GM12878 (cell line): ENCODE results near the gene ZNF710. TPM values are rescaled to one million over a fixed set of nuclear protein-coding genes. Genes with fewer than 3 reads are reported as not detected.

Experiments
- ATAC-seq: fragments of 200-7000 bp; cut with Tn5 transposase; 3 replicates; pipeline ENCODE4 v1.9.1; 2020; ENCODE audit warnings: mild to moderate bottlenecking, moderate library complexity
- BruUV-seq: library from RNA; stranded (reverse); fragments of 400-500 nt; replicated peaks from 2 replicates; lab custom pipeline; 2021; lab: Mats Ljungman, UMichigan
- CTCF ChIA-PET: fragments of 300-600 bp; sonication (Branson Sonifier 250); formaldehyde crosslinking; extraction: SDS; loops from one replicate; lab custom pipeline; 2021; ENCODE audit warnings: inconsistent platforms; lab: Yijun Ruan, JAX
- POLR2A ChIA-PET: fragments of 350-600 bp; formaldehyde crosslinking; extraction: SDS; loops from one replicate; lab custom pipeline; 2021; ENCODE audit warnings: inconsistent platforms; lab: Charles Lee
- RAD21 ChIA-PET: fragments of 300-600 bp; sonication (Branson Sonifier 250); formaldehyde crosslinking; loops from one replicate; lab custom pipeline; 2023; ENCODE audit warnings: antibody characterized with exemption; ENCODE audit not compliant: unreplicated experiment; lab: Charles Lee
- SMC1A ChIA-PET: fragments of 300-600 bp; sonication (Branson Sonifier 250); formaldehyde crosslinking; loops from one replicate; lab custom pipeline; 2023; ENCODE audit not compliant: unreplicated experiment, uncharacterized antibody; lab: Charles Lee
- DNase-seq: peaks from one replicate; pipeline ENCODE4 v3.0.0-alpha.2; 2011; ENCODE audit warnings: low read depth, low spot score
- FAIRE-seq: peaks from 3 replicates; lab custom pipeline; 2011; peaks lifted over from hg19 to GRCh38; lab: Jason Lieb, UNC
- H2AFZ ChIP-seq: 2 replicates; pipeline ENCODE4 v1.6.0; 2011; ENCODE audit warnings: low read depth, low read length, control low read depth; ENCODE audit not compliant: control insufficient read depth
- H3K27ac ChIP-seq: 2 replicates; pipeline ENCODE4 v1.5.1; 2011; ENCODE audit warnings: control low read depth; ENCODE audit not compliant: control insufficient read depth, insufficient read depth
- H3K27me3 ChIP-seq, 2 experiments: replicated peaks in 1 of 2; 2 replicates each; pipeline versions ENCODE4 v1.6.0 to v1.6.1; 2011; ENCODE audit warnings: low read length in 1 of 2; ENCODE audit not compliant: control insufficient read depth in 2 of 2, insufficient read depth in 2 of 2
- H3K36me3 ChIP-seq, 2 experiments: 2 replicates each; pipeline ENCODE4 v1.5.1; 2011; ENCODE audit warnings: low read length in 1 of 2; ENCODE audit not compliant: control insufficient read depth in 2 of 2, insufficient read depth in 2 of 2
- H3K4me1 ChIP-seq: 2 replicates; pipeline ENCODE4 v1.6.1; 2011; ENCODE audit warnings: mild to moderate bottlenecking, low read length, moderate library complexity, mixed read lengths; ENCODE audit not compliant: control insufficient read depth, insufficient read depth
- H3K4me2 ChIP-seq: 2 replicates; pipeline ENCODE4 v1.6.0; 2011; ENCODE audit warnings: control low read depth; ENCODE audit not compliant: control insufficient read depth, insufficient read depth
- H3K4me3 ChIP-seq: fragments of 200-600 bp; sonication (generic); 2 replicates; pipeline ENCODE4 v1.5.1; 2016
- H3K79me2 ChIP-seq: 2 replicates; pipeline ENCODE4 v1.6.0; 2011; ENCODE audit warnings: low read length; ENCODE audit not compliant: control insufficient read depth, insufficient read depth
- H3K9ac ChIP-seq: 2 replicates; pipeline ENCODE4 v1.8.0; 2011; ENCODE audit warnings: low read length, control low read depth, mixed read lengths; ENCODE audit not compliant: control insufficient read depth, insufficient read depth
- H3K9me3 ChIP-seq: replicated peaks from 3 replicates; pipeline ENCODE4 v1.5.1; 2011; ENCODE audit warnings: mild to moderate bottlenecking, low read length; ENCODE audit not compliant: control insufficient read depth, insufficient read depth
- H4K20me1 ChIP-seq: 2 replicates; pipeline ENCODE4 v1.6.0; 2011; ENCODE audit not compliant: control insufficient read depth, insufficient read depth
- CEBPZ ChIP-seq: fragments of 150-350 bp; IDR thresholded peaks from 2 replicates; pipeline ENCODE4 v1.6.1; 2016; ENCODE audit warnings: low read depth, low read length
- GABPA ChIP-seq: IDR thresholded peaks from 2 replicates; pipeline ENCODE4 v1.6.1; 2014; ENCODE audit warnings: antibody characterized with exemption, low read depth, mild to moderate bottlenecking, inconsistent platforms
- JUNB ChIP-seq: IDR thresholded peaks from 2 replicates; pipeline ENCODE4 v1.6.1; 2016; ENCODE audit warnings: antibody characterized with exemption, mild to moderate bottlenecking
- MYC ChIP-seq: IDR thresholded peaks from 2 replicates; pipeline ENCODE4 v1.6.1; 2011; ENCODE audit warnings: mild to moderate bottlenecking, low read length, moderate library complexity, inconsistent platforms; ENCODE audit not compliant: insufficient read depth, insufficient replicate concordance, insufficient read length, severe bottlenecking
- NR2C1 ChIP-seq: fragments of 450-650 bp; IDR thresholded peaks from 2 replicates; pipeline ENCODE4 v1.6.1; 2017; ENCODE audit warnings: antibody characterized with exemption, mild to moderate bottlenecking, moderate library complexity
- RAD21 ChIP-seq: IDR thresholded peaks from 2 replicates; pipeline ENCODE4 v1.6.1; 2011; ENCODE audit warnings: mild to moderate bottlenecking, low read depth, low read length, moderate library complexity; ENCODE audit not compliant: insufficient read depth
- SMAD1 ChIP-seq: fragments of 450-650 bp; IDR thresholded peaks from 2 replicates; pipeline ENCODE4 v1.6.1; 2018; ENCODE audit warnings: mild to moderate bottlenecking, low read depth; ENCODE audit not compliant: partially characterized antibody
- SP1 ChIP-seq: IDR thresholded peaks from one replicate; pipeline ENCODE4 v1.6.1; 2011; ENCODE audit warnings: low read depth, low read length
- WGBS: methylation state at CpG from one replicate; pipeline ENCODE4 v1.1.6; 2016; ENCODE audit warnings: low lambda C conversion rate; ENCODE audit not compliant: insufficient replicate concordance, insufficient coverage; ENCODE audit errors: missing lambda C conversion rate; 5-methylcytosine and 5-hydroxymethylcytosine counted together
- in situ Hi-C: fragments of 300-500 bp; cut with MboI; formaldehyde crosslinking; loops from 9 replicates; pipeline ENCODE4 v1.14.3; 2018; ENCODE audit warnings: mixed read lengths
- intact Hi-C: fragments of 100-400 bp; cut with micrococcal nuclease; formaldehyde crosslinking; loops from one replicate; pipeline ENCODE4 v1.14.2; 2022; ENCODE audit not compliant: unreplicated experiment
- polyA plus RNA-seq, 11 experiments: library from polyadenylated mRNA; depleted of rRNA in 4 of 11; unstranded in 6 of 11; stranded (reverse) in 5 of 11; fragments of >200 nt; fragmentation: Nextera tagmentation in 4 of 11; fragmentation: Illumina TruSeq in 1 of 11; extraction: Ambion mirVana in 4 of 11; extraction: Trizol in 1 of 11; gene quantifications; 1 replicate in 1 of 11; 2 replicates in 10 of 11; pipeline versions ENCODE4 v1.2.1 to v1.2.3, GENCODE V29; 2011 to 2016; ENCODE audit warnings: inconsistent platforms in 2 of 11, missing spikeins in 2 of 11, low read depth in 1 of 11
- total RNA-seq, 4 experiments: library from RNA; depleted of rRNA in 3 of 4; stranded (reverse); fragments of >200 nt in 3 of 4; fragmentation: Illumina TruSeq in 1 of 4; extraction: Trizol in 1 of 4; gene quantifications; 2 replicates each; pipeline versions ENCODE4 v1.2.1 to v1.2.3, GENCODE V29; 2013 to 2021
- TF ChIP-seq, protein P1 (sequence below): IDR thresholded peaks from 2 replicates; pipeline ENCODE4 v1.6.1; 2011; ENCODE audit warnings: low read depth, low read length, improper control_type of control experiment, borderline replicate concordance

The ZNF710 gene
- total and polyA plus RNA-seq, 10 of the 15 experiments (the other 5 are each of a cell fraction or from before 2014, with no cell fraction given), result 1.4 to 43.5 (median 9.8) TPM

GRCh38 chr15:90039996-90040395, 38.9 kb downstream of the ZNF710 start:
- no peak for DNase-seq
- H3K36me3 ChIP-seq, result peaks cover 6 to 7% of the 10 kb centered on the region in 2 experiments

More at GRCh38 chr15:90039996-90040395, 38.9 kb downstream of the ZNF710 start:
- Histone ChIP-seq H3K27ac (peak overlapping the region; percentile 11; the same call in 1 of the 2 replicates), H3K27me3 (no peaks in the 10 kb centered on the region), H3K4me1 (peaks cover 38% of the 10 kb centered on the region), H4K20me1 (no peaks in the 10 kb centered on the region), H3K4me3 (no peak overlapping the region), H3K4me2 (no peak overlapping the region), H3K9ac (no peak overlapping the region), H2AFZ (no peak overlapping the region), H3K79me2 (peaks cover 50% of the 10 kb centered on the region), H3K9me3 (no peaks in the 10 kb centered on the region; the same call in 2 of the 3 replicates)
- WGBS, result 97% methylated on average over 5 of the region's 5 CpGs
- ATAC-seq (no peak), FAIRE-seq (no peak)
- in situ Hi-C loops, result no loop called here
- no TSS peak for BruUV-seq
- ChIA-PET RAD21 (no interaction called here), SMC1A (interaction anchor here (1.6 kb wide), 1 partner anchor 17 kb away, joined by 3 read pairs; no protein-coding TSS in a partner anchor), POLR2A (interaction anchor here (1.3 kb wide), 1 partner anchor 8 kb away, joined by 5 read pairs; no protein-coding TSS in a partner anchor), CTCF (no interaction called here)
- TF ChIP-seq CEBPZ (no peak), SMAD1 (no peak), NR2C1 (no peak), GABPA (no peak), MYC (no peak), RAD21 (no peak), JUNB (no peak), SP1 (no peak)
- TF ChIP-seq, protein P1, sequence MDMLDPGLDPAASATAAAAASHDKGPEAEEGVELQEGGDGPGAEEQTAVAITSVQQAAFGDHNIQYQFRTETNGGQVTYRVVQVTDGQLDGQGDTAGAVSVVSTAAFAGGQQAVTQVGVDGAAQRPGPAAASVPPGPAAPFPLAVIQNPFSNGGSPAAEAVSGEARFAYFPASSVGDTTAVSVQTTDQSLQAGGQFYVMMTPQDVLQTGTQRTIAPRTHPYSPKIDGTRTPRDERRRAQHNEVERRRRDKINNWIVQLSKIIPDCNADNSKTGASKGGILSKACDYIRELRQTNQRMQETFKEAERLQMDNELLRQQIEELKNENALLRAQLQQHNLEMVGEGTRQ, result no peak
- intact Hi-C loops, result loop anchor here (2.0 to 5.0 kb wide), 2 partner anchors 37 to 57 kb away; no protein-coding TSS in a partner anchor
